NCI-H460 (cell line): ENCODE measurements around the gene HSPA1A. TPM values are rescaled to one million over a fixed set of nuclear protein-coding genes. Genes with fewer than 3 reads are reported as not detected.
A peak's percentile ranks its signal among the peaks of the same experiment; 100 is the strongest.

Experiments used
- DNase-seq: peaks from one replicate; pipeline ENCODE4 v3.0.0-alpha.2; 2016; ENCODE audit warnings: low read depth; ENCODE audit errors: extremely low read depth
- polyA plus RNA-seq: library from polyadenylated mRNA; depleted of rRNA; stranded (reverse); fragments of >200 nt; gene quantifications from 2 replicates; pipeline ENCODE4 v1.2.3, GENCODE V29; 2014; cell fraction: nucleus; rRNA removed
- total RNA-seq: library from RNA; depleted of rRNA; stranded (reverse); fragments of >200 nt; shearing (Covaris generic); gene quantifications from 2 replicates; pipeline ENCODE4 v1.2.3, GENCODE V29; 2014; rRNA removed

HSPA1A gene
- total RNA-seq = 43.3 and 46.7 TPM in 2 replicates
- polyA plus RNA-seq = 58.3 and 100 TPM in 2 replicates

DNA sequence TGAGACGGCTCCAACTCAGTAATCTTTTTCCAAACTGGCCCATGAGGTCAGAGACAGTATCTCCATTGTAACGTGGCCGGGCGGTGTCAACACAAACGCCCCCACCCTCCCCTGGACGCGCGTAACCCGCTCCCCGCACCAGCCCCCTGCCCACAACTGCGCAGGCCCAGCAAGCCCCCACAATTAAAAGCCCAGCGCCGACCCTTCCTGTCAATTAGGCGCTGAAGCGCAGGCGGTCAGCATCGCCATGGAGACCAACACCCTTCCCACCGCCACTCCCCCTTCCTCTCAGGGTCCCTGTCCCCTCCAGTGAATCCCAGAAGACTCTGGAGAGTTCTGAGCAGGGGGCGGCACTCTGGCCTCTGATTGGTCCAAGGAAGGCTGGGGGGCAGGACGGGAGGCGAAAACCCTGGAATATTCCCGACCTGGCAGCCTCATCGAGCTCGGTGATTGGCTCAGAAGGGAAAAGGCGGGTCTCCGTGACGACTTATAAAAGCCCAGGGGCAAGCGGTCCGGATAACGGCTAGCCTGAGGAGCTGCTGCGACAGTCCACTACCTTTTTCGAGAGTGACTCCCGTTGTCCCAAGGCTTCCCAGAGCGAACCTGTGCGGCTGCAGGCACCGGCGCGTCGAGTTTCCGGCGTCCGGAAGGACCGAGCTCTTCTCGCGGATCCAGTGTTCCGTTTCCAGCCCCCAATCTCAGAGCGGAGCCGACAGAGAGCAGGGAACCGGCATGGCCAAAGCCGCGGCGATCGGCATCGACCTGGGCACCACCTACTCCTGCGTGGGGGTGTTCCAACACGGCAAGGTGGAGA lies at the start of gene HSPA1A, which contains the start of gene HSPA1L:
TSS of gene HSPA1A (plus strand) at position 519 of the 814 bp plus-strand sequence. CDS start at position 733, 214 bp downstream.
TSS of gene HSPA1L (minus strand) at position 259 of the 814 bp plus-strand sequence. CDS start 3,311 bp downstream, outside the sequence.
- peak; percentile 96 for DNase-seq

DNA sequence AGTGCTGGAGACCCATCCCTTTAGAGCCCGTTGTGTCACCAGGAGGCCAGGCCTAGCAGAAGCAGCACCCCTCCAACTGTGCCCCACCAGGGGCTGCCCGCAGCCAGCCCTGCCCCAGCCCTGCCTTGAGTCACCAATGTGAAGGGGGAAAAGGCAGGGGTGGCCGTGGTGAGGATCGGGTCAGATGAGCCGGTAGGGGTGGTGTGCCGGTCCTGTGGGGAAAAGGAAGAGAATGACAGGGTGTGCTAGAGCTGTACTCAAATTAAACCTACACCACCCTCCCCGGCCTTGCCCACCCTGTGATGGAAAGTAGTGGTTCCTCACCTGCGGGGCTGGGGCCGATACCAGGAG lies 49.8 kb upstream of the HSPA1A start:
- no peak for DNase-seq

DNA sequence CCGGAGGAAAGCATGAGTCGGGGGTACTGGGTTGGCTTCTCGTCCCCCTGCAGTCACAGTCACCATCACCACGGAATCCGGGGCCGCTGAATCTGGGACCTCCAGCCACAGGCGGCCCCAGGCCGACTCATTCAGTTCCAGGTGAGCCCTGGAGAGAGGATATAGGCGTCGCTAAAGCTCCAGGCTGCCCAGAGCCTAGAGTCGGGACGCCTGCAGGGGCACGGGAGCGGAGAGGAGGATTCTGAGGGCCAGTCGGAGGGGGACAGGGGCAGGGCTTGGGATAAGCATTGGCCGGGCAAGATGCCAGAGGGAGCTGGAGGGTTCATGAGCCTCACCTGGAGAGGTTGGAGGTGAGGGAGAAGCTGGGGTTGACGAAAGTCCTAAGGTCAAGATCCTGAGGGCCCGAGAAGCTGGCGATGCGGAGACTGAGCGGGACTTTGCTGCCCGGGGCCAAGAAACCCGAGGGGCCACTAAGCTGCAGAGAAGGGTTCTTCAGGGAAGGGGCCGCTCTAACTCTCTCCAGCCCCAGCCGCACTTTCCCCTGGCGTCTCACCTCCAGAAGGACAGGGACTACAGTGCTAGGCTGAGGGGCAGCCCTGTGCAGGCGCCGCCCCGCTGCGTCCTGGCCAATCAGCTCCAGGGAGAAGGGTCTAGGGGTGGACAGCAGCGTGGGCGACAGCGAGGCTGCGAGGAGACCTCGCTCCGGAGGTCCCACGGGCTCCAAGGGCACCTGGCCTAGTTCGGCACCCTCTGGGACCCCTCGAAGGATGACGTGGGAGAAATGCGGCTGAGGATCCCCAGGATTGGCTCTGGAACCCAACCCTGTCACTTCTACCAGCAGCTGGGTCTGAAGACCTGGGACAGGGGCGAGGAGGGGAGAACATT lies 49.2 kb upstream of the HSPA1A start:
- no peak for DNase-seq

DNA sequence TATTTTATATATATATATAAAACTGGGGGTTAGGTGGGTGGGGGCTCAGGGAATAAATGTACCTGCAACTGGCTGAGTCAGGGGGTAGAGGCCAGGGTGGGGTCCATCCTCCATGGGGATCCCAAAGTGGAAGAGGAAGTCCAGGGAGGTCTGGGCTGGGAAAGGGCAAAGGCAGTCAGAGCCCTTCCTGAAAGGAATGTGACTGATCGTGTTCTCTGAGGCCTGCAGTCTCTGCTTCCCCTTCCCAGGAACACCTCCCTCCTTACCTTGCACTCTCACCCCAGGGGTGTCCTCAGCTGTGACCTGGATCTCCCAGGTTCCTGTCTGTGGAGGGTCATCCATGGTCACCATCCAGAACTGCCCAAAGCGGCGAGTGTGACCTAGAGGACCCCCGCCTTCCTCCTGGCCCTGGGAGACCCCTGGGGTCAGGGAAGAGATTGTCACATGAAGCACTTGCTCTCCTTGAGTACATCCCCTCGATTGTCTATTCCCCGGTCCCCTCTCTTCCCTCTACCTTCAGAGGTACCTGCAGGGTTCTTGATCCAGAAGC lies 48.2 kb upstream of the HSPA1A start:
- DNase-seq = no peak

DNA sequence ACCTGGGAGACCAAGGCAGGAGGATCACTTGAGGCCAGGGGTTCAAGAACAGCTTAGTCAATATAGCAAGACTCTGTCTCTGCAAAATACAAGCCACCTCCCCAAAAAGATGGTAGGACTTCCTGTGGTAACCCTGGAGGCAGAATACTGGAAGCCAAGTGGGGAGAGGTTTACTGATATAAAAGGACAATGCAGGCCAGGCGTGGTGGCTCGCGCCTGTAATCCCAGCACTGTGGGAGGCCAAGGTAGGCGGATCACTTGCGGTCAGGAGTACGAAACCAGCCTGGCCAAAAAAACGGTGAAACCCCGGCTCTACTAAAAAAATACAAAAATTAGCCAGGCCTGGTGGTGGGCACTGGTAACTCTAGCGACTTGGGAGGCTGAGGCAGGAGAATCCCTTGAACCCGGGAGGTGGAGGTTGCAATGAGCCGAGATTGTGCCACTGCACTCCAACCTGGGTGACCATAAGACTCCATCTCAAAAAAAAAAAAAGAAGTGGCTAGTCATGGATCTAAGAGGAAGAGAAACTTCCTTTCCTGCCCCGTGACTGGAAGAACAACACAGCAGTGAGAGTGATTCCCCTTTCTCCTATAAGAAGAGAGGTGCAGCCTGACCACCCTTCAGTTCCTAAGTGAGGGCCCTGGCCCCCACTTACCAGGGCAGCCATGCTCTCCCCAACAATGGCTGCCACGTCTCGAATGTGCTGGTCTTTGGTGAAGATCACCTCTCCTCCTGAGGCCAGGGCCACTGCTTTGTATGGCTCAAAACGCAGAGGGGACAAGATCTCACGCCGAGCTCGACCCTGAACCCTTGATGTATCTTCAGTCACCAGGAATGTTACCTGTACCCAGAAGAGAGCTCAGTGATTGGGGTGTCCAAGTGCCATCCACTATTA lies 46.7 kb upstream of the HSPA1A start:
- no peak for DNase-seq

DNA sequence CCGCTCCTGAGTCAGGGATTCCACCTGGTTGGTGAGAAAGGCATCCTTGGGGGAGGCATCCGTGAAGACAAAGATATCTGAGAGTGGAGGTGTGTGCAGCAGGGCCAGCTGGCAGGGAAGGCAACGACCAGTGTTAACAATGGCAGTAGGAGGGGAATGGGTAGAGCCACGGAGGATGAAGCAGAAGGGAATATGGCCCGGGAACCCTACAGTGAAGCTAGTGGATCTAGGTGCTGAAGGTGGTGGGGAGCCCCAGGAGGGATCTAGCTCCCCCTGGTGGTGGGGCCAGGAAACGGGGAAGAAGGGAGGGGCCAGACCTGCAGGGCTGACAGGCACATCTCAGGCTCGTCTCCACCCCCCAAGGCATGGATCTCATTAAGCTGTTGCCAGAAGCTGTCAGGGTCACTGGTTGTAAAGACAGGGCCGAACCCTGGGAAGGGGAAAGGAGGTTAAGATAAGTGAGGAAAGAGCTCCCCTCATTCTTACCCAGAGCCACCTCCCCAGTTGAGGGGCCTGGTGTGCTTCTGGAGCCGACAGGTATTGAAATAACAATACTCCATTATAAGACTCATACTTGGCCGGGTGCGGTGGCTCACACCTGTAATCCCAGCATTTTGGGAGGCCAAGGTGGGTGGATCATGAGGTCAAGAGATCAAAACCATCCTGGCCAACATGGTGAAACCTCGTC lies 45.5 kb upstream of the HSPA1A start:
- DNase-seq = peak; percentile 51

DNA sequence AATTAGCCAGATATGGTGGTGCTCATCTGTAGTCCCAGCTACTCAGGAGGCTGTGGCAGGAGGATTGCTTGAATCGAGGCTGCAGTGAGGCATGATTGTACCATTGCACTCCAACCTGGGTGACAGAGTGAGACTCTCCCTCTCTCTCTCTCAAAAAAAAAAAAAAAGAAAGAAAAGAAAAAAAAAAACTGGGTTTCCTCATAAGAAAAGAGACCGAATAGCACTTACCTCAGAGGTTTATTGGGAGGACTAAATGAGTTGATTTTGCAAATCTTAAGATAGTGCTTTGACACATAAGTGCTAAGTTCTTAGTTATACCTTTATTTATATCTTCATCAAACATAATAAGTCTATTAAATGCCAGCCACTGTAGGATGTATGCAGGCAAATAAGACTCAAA lies 44.5 kb upstream of the HSPA1A start:
- DNase-seq = no peak

DNA sequence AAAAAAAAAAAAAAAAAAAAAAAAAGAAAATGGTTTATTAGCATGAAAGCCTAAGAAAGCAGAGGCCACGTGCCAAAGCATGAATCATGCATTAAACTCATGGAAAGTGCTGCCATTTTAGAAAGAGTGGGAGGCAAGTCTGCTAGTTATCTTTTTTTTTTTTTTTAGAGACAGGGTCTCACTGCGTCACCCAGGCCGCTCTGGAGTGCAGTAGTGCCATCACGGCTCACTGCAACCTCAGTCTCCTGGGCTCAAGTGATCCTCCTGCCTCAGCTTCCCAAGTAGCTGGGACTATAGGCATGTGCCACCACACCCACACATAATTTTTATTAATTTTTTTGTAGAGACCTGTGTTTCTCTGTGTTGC lies 43.4 kb upstream of the HSPA1A start:
- no peak for DNase-seq

DNA sequence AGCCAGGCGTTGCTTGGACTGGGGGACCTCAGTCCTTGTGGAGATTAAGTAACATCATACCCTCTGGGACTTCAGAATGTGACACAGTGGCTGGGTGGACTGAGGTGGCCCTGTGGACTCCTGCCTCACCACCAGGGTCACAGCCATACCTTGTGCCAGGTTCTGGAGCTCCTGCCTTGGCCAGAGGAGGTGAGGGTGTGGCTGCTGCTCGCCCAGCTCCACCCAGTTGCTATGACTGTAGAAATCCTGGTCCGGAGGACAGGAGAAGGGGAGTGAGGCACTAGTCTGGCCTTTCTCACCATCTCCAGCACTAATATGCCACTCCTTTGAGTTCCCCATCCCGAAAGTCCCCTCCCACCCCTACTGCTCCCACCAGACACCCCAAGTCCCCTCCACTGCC lies 40.2 kb upstream of the HSPA1A start:
- DNase-seq = no peak

DNA sequence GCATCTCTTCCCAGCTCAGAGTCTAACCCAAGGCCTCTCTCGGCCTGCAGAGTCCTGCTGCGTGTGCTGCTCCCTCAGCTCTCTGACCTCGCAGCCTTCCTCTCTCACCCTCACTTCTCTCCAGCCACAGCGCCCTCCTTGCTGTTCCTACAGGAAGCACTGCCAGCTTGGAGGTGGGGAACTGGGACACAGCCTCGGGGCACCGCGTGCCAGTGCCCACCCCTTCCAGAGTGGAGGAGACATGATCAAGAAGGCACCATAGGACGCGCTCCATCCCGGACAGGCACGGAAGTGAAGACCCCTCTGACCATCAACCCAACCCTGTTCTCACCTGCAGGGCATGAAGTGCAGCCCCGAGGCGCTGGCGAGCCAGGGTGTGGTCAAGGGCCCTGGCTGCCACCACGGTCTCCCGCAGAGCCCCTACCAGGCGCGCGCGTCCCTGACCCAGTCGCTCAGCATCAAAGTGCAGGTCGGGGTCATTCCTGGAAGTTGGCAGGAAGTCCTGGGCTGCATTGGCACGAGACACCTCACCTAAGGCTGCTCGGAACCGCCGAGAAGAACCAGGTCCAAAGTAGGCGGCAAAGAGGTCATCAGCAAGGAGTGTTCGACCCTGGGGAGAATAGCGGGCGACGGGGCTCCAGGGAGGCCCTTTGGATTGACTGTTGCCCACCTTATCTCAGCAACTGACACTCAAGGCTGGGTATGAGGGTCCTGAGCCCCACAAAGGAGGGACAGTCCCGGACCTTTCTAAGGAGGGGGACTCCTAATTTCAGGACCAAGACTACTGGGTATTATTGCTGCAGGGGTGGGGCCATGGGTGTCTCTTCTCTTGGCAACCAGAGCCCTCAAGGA lies 39.5 kb upstream of the HSPA1A start:
- no peak for DNase-seq

DNA sequence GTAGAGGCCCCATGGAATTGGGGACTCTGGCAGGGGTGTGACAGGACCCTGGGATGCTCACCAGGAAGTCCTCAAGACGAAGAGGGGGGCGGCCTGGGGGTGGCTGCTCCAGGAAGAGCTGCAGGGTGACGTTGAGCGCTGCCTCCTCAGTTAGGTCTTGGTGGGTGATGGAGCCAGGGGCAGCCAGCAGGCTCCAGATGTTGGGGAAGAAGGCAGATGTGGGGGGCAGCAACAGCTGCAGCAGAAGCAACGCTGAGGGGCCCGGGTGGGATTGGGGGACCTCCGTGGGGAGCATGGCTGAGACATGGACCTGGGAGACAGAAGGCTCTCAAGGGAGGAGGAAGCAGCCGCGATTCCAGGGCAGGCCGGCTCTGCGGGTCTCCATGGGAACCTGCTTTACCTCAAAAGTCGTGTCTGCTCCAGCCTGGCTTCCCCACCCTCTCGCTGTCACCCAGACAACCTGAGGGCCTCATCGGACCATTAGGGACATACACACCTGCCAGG lies 38.8 kb upstream of the HSPA1A start:
- DNase-seq = no peak

DNA sequence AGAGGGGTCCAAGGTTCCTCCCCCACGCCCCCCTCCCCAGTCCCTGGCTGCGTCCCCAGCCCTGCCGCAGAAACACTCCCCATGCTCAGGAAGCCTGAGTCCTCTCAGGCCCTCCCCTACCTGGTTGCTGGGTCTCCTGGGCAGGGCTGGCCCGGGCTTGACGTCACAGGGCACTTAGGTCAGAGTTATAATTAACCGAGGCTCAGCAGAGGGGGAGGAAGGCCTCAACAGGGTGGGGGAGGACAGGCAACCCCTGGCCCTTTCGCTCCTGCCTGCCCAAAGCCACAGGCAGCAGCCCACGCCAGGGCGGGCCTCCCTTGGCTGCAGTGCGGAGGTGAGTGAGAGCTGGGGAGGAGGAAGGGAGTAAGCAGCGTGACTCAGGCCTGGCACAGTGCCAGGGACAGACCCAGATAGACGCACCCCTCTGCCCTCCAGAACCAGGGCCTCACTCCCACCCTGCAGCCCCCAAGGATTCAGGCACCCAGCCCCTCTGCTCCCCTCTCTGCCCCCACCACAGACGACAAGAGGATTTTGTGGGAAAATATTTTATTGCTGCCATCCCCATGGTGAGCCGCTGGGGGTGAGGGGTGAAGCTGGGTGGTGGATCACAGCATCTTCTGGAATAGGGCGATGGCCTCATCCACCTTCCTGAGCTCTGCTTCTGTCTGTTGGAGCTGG lies 38.2 kb upstream of the HSPA1A start, which contains the start of gene VWA7:
TSS of gene VWA7 (minus strand) at position 340 of the 678 bp plus-strand sequence. CDS start 549 bp downstream, outside the sequence.
- peak; percentile 50 for DNase-seq

DNA sequence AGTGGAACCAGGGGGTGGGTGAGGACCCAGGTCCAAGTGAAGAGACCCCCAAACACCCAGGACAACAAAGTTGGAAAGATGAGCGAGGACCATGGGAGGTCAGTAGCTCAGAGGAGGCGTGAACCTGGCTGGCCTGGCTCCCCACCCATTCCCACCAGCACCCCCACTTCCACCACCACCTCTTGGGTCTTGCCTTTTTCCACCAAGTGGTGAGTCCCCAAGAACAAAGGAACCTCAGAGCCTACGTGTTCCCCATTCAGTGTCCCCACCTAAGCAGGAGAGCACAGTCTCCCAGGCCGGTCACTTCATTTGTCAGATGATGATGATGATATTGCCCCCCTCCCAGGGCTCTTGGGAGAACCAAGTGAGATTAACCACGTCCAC lies 37.7 kb upstream of the HSPA1A start:
- DNase-seq = no peak

DNA sequence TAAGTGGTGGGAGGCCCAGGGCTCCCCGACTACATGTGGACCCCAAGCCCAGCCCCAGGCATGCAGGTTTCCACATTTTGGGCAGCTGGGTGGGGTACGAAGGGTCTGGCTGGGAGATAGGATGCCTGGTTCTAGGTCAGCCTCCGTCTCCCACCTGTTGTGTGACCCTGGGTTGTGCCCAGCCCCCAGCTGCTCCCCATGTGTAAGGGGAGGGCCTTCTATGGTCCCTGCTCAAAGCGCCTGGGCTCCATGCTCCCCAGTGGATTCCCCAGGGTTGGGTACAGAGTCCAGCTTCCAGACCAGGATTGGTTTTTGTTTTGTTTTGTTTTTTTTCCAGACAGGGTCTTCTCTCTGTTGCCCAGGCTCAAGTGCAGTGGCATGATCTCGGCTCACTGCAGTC lies 37.1 kb upstream of the HSPA1A start:
- DNase-seq = no peak

DNA sequence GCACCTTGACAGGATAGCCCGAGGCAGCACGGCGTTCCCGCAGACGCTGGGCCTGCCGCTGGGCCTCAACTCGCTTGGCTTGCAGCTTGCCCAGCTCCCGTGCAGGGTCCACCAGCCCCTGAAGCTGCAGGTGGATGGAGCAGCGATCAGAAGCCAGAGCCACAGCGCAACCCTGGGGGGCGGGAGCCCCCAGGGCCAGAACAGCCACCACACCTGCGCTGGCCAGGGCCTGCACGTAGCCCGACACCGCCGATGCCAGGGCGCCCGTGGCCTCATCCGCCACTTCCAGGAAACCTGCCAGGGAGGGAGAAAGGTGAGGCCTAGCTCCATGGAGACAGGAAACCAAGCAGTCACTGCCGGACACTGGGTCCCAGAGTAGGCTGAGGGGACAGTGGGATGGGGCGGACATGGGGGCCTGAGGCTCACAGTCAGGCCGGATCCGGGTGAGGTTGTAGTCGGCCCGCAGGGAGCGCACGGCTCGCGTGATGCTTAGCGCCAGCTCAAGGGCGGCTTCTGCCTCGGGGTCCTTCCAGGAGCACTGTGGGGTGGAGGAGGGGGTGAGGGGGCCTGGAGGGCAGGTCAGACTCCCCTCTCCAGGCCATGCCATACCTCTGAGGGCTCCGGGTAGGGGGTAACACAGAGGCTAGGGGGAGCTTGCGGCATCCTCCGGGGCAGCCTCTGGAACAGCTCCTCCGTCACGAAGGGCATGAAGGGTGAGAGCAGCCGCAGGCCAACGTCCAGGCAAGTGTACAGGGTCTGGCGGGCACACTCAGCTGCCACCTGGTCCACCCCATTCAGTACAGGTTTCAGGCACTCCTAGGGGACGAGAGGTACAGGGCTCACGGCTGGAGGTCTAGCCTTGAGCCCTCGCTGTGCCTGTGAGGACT lies 36.1 kb upstream of the HSPA1A start:
- no peak for DNase-seq

DNA sequence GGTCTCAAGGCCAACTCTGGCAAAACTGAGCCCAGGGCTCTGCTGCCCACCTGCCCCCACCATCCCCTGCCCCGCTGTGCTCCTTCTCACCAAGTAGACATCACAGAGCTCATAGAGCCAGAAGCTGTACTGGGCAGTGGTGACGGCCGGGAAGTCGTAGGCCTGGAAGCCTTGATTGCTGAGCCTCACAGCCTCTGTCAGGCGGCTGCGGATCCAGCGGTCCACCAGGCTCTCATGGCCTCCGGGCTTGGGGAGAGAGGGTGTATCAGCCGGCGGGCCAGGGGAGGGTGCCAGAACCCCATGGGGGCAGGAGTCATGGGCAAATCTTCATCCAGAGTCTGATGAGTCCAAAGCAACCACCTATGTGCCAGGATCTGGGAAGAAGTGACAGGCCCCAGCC lies 35.4 kb upstream of the HSPA1A start:
- DNase-seq = no peak
